Transverse colon (tissue), 4 donors: ENCODE data around the gene GET3. TPM values are rescaled to one million over a fixed set of nuclear protein-coding genes. Genes with fewer than 3 reads are reported as not detected.

Source experiments
- DNase-seq: peaks from one replicate; pipeline ENCODE4 v3.0.0-alpha.2; 2019
- H3K27ac ChIP-seq, 4 donors: fragments of 200-600 bp; sonication (generic); 2 replicates each; pipeline ENCODE4 v1.5.1; 2016 to 2018; ENCODE audit warnings: inconsistent platforms in 4 of 4
- H3K27me3 ChIP-seq: fragments of 200-600 bp; sonication (generic); 2 replicates; pipeline ENCODE4 v1.5.1; 2017; ENCODE audit warnings: inconsistent platforms
- H3K36me3 ChIP-seq, 4 donors: fragments of 200-600 bp; sonication (generic); 2 replicates each; pipeline ENCODE4 v1.5.1; 2017 to 2019; ENCODE audit warnings: inconsistent platforms in 4 of 4
- H3K4me1 ChIP-seq, 4 donors: fragments of 200-600 bp; sonication (generic); 2 replicates each; pipeline ENCODE4 v1.5.1; 2017 to 2020; ENCODE audit warnings: inconsistent platforms in 4 of 4
- H3K4me3 ChIP-seq, 4 donors: fragments of 200-600 bp; sonication (generic); 1 replicate in 1 of 4; 2 replicates in 3 of 4; pipeline versions ENCODE4 v1.5.1 to v1.6.1; 2017 to 2019; ENCODE audit warnings: inconsistent platforms in 4 of 4
- H3K9me3 ChIP-seq, 2 donors: fragments of 200-600 bp; sonication (generic); 2 replicates each; pipeline ENCODE4 v1.5.1; 2017 to 2019; ENCODE audit warnings: inconsistent platforms in 2 of 2
- CTCF ChIP-seq, 5 experiments: fragments of 200-600 bp in 3 of 5; fragments of 450-650 bp in 2 of 5; sonication (generic) in 3 of 5; IDR thresholded peaks; 1 replicate in 2 of 5; 2 replicates in 3 of 5; pipeline ENCODE4 v1.5.1; 2016 to 2017; ENCODE audit warnings: antibody characterized with exemption in 5 of 5, inconsistent platforms in 3 of 5, mild to moderate bottlenecking in 2 of 5, moderate library complexity in 1 of 5
- EP300 ChIP-seq: sonication (generic); formaldehyde crosslinking; IDR thresholded peaks from one replicate; pipeline ENCODE4 v1.6.1; 2017; ENCODE audit warnings: antibody characterized with exemption, low read depth
- POLR2A ChIP-seq: fragments of 450-650 bp; IDR thresholded peaks from one replicate; pipeline ENCODE4 v1.6.1; 2016; ENCODE audit warnings: antibody characterized with exemption, mild to moderate bottlenecking, moderate library complexity
- POLR2AphosphoS5 ChIP-seq, 3 donors: sonication (generic); formaldehyde crosslinking; IDR thresholded peaks; one replicate each; pipeline ENCODE4 v1.6.1; 2016; ENCODE audit warnings: antibody characterized with exemption in 3 of 3
- WGBS, 2 donors: methylation state at CpG; one replicate each; pipeline ENCODE4 v1.1.5; 2018; ENCODE audit warnings: low coverage in 1 of 2; 5-methylcytosine and 5-hydroxymethylcytosine counted together
- in situ Hi-C, 4 donors: fragments of 200-750 bp; cut with MboI; loops; one replicate each; pipeline versions ENCODE4 v1.15.0 to v1.15.1; 2017; ENCODE audit warnings: low sequenced_read_pairs in 3 of 4, low pct_ligation_motif_present in 1 of 4, low pct_unique_long_range_greater_than_20kb in 1 of 4
- intact Hi-C: fragments of 100-400 bp; cut with DNase I; formaldehyde crosslinking; loops from one replicate; pipeline ENCODE4 v1.15.1; 2023; ENCODE audit warnings: low total_unique reads
- total RNA-seq, 4 donors: library from RNA; depleted of rRNA; stranded (reverse); fragments of >200 nt; gene quantifications; one replicate each; pipeline ENCODE4 v1.1.0, GENCODE V29; 2016

GET3 gene
- total RNA-seq, 4 donors from 2014 or later = 18.3 to 75.2 (median 43.6) TPM

GRCh38 chr19:12694641-12695040, 42.7 kb upstream of the GET3 start:
- intact Hi-C loops = no loop called here
- Histone ChIP-seq H3K9me3 (no peaks in the 10 kb centered on the region), H3K36me3 (no peaks in the 10 kb centered on the region), H3K4me1 (peaks cover 0 to 19% (median 12%) of the 10 kb centered on the region in 4 donors), H3K4me3 (no peak overlapping the region), H3K27ac (no peak overlapping the region), H3K27me3 (no peaks in the 10 kb centered on the region)
- in situ Hi-C loops = no loop called here
- 90% methylated on average over 8 of the region's 16 CpGs; no CpG with 5 or more reads in 1 of the 2 donors for WGBS, 2 donors
- DNase-seq = no peak
- TF ChIP-seq POLR2AphosphoS5 (IDR thresholded peaks at IDR 0.05) (no peak), EP300 (no peak), CTCF (IDR thresholded peaks at IDR 0.05) (no peak), POLR2A (no peak)

GRCh38 chr19:12695096-12695495, 42.2 kb upstream of the GET3 start:
- no peaks in the 10 kb centered on the region for H3K36me3 ChIP-seq
- WGBS, 2 donors = 56% methylated on average over 2 of the region's 2 CpGs; no CpG with 5 or more reads in 1 of the 2 donors
- H3K4me3 ChIP-seq = no peak overlapping the region
- H3K9me3 ChIP-seq = no peaks in the 10 kb centered on the region
- no peak overlapping the region for H3K27ac ChIP-seq
- TF ChIP-seq CTCF (IDR thresholded peaks at IDR 0.05) (no peak), POLR2AphosphoS5 (IDR thresholded peaks at IDR 0.05) (no peak), POLR2A (no peak), EP300 (no peak)
- intact Hi-C loops (no loop called here), in situ Hi-C loops (no loop called here)
- H3K4me1 ChIP-seq = peaks cover 0 to 19% (median 12%) of the 10 kb centered on the region in 4 donors
- no peaks in the 10 kb centered on the region for H3K27me3 ChIP-seq
- no peak for DNase-seq

GRCh38 chr19:12695514-12695913, 41.8 kb upstream of the GET3 start:
- Histone ChIP-seq H3K27ac (no peak overlapping the region), H3K4me3 (peak overlapping the region in 3 of 4 donors; percentile 63 to 91 (median 77)), H3K9me3 (no peaks in the 10 kb centered on the region), H3K36me3 (no peaks in the 10 kb centered on the region), H3K27me3 (no peaks in the 10 kb centered on the region), H3K4me1 (peaks cover 0 to 19% (median 12%) of the 10 kb centered on the region in 4 donors)
- DNase-seq = no peak
- 36% methylated on average over 1 of the region's 1 CpG; no CpG with 5 or more reads in 1 of the 2 donors for WGBS, 2 donors
- TF ChIP-seq POLR2AphosphoS5 (IDR thresholded peaks at IDR 0.05) = no peak
- intact Hi-C loops (no loop called here), in situ Hi-C loops (no loop called here)

GRCh38 chr19:12695997-12696365, 41.3 kb upstream of the GET3 start:
- TF ChIP-seq POLR2AphosphoS5 (IDR thresholded peaks at IDR 0.05) (no peak), EP300 (no peak), POLR2A (no peak), CTCF (IDR thresholded peaks at IDR 0.05) (no peak)
- intact Hi-C loops (no loop called here), in situ Hi-C loops (no loop called here)
- Histone ChIP-seq H3K27me3 (no peaks in the 10 kb centered on the region), H3K9me3 (no peaks in the 10 kb centered on the region), H3K4me1 (peaks cover 0 to 19% (median 12%) of the 10 kb centered on the region in 4 donors), H3K4me3 (peak overlapping the region; percentile 63 to 91 (median 81)), H3K27ac (peak overlapping the region; percentile 80 to 97 (median 88)), H3K36me3 (peaks cover 0 to 4% (median under 1%) of the 10 kb centered on the region in 4 donors)
- DNase-seq = no peak
- 4% methylated on average over 28 of the region's 36 CpGs; no CpG with 5 or more reads in 1 of the 2 donors for WGBS, 2 donors
